Measurements from ENCODE around the gene CASP8AP2. TPM values are rescaled to one million over a fixed set of nuclear protein-coding genes. Genes with fewer than 3 reads are reported as not detected.
"Not testable (repeated sequence)": the region's sequence is repeated elsewhere in the genome, so short reads cannot be mapped to it uniquely, and the experiment has no call there.

Gene CASP8AP2
- total RNA-seq, 1 donor from 2014 or later: 32.5 TPM

GRCh38 chr6:89886378-89887120, 56.9 kb downstream of the CASP8AP2 start:
- intact Hi-C loops (cut with micrococcal nuclease): no loop called here

- intact Hi-C loops (cut with micrococcal nuclease): no loop called here
These were observed 57.9 kb downstream of the CASP8AP2 start for GRCh38 chr6:89887452-89888137.

GRCh38 chr6:89888138-89888514, 58.4 kb downstream of the CASP8AP2 start:
- intact Hi-C loops (cut with micrococcal nuclease): no loop called here

GRCh38 chr6:89888871-89889270, 59.2 kb downstream of the CASP8AP2 start:
- intact Hi-C loops (cut with micrococcal nuclease): no loop called here

- intact Hi-C loops (cut with micrococcal nuclease): not testable (repeated sequence)
These were observed 61.3 kb downstream of the CASP8AP2 start for GRCh38 chr6:89890845-89891528.

GRCh38 chr6:89892577-89892976, 62.9 kb downstream of the CASP8AP2 start:
- intact Hi-C loops (cut with micrococcal nuclease): not testable (repeated sequence)

- intact Hi-C loops (cut with micrococcal nuclease): no loop called here
These were observed 64.5 kb downstream of the CASP8AP2 start, which contains the start of gene GJA10 for GRCh38 chr6:89894169-89894568. Gene GJA10, plus strand, starts transcription at chr6:89894469. Its CDS starts 0 bp downstream, at chr6:89894469.

- intact Hi-C loops (cut with micrococcal nuclease): no loop called here
These were observed 65.7 kb downstream of the CASP8AP2 start for GRCh38 chr6:89895276-89895874.

GRCh38 chr6:89910001-89910901, 80.6 kb downstream of the CASP8AP2 start:
- intact Hi-C loops (cut with micrococcal nuclease): not testable (repeated sequence)

GRCh38 chr6:89910902-89911240, 81.2 kb downstream of the CASP8AP2 start:
- intact Hi-C loops (cut with micrococcal nuclease): no loop called here

GRCh38 chr6:89916136-89916920, 86.6 kb downstream of the CASP8AP2 start:
- intact Hi-C loops (cut with micrococcal nuclease): no loop called here

- intact Hi-C loops (cut with micrococcal nuclease): no loop called here
These were observed 87.5 kb downstream of the CASP8AP2 start for GRCh38 chr6:89917216-89917615.

- intact Hi-C loops (cut with micrococcal nuclease): no loop called here
These were observed 88.2 kb downstream of the CASP8AP2 start for GRCh38 chr6:89917801-89918366.

Other genes with a start within 250 kb of the CASP8AP2 start
- gene LYRM2, start 191.1 kb upstream of the CASP8AP2 start, total RNA-seq: 32.4 and 33.8 TPM in 2 replicates
- gene MDN1, start 10.1 kb upstream of the CASP8AP2 start, total RNA-seq: 50.2 and 56.3 TPM in 2 replicates
- 0.15 and 0.22 TPM in 2 replicates for gene GJA10, start 64.6 kb downstream of the CASP8AP2 start, total RNA-seq

All from T-helper 1 cell treated with Interleukin-12 subunit alpha and Interleukin-12 subunit beta and Interleukin-4 antibody, amounts not matched to agents 30 ng/mL and 1 ng/mL, for 36 hours (primary cell).